ENCODE data around the gene PRKAR1A. TPM values are rescaled to one million over a fixed set of nuclear protein-coding genes. Genes with fewer than 3 reads are reported as not detected.

The PRKAR1A gene
- total and polyA plus RNA-seq, 2 of the 8 experiments (the other 6 are each of a cell fraction or from before 2014, with no cell fraction given) = 39.3 to 149 TPM

GRCh38 chr17:68499587-68499986 lies 12.6 kb upstream of the PRKAR1A start (continued):
- TF ChIP-seq CHD7 (IDR thresholded peaks at IDR 0.05; ENCODE audit: insufficient replicate concordance, low read length) (no peak), SRF (IDR thresholded peaks at IDR 0.05; ENCODE audit: low read depth, low read length) (no peak), KDM5A (IDR thresholded peaks at IDR 0.05; ENCODE audit: low read length) (no peak), TAF1 (IDR thresholded peaks at IDR 0.05; ENCODE audit: low read depth, low read length) (no peak), RBBP5 (IDR thresholded peaks at IDR 0.05; ENCODE audit: borderline replicate concordance, low read depth, low read length) (no peak)
